Tibial nerve (tissue), 4 donors: ENCODE measurements around the gene FRMD4A. TPM values are rescaled to one million over a fixed set of nuclear protein-coding genes. Genes with fewer than 3 reads are reported as not detected.
A peak's percentile ranks its signal among the peaks of the same experiment; 100 is the strongest.

Experiments used
- DNase-seq, 2 donors: peaks; one replicate each; pipeline ENCODE4 v3.0.0-alpha.2; 2019; ENCODE audit warnings: low spot score in 2 of 2
- H3K27ac ChIP-seq, 4 donors: fragments of 200-600 bp; sonication (generic) in 3 of 4; one replicate each; pipeline ENCODE4 v1.5.1; 2017 to 2019; ENCODE audit warnings: mild to moderate bottlenecking in 1 of 4
- H3K27me3 ChIP-seq, 2 donors: fragments of 200-600 bp; sonication (generic) in 1 of 2; one replicate each; pipeline versions ENCODE4 v1.5.1 to v1.6.0; 2017 to 2019
- H3K36me3 ChIP-seq, 3 donors: fragments of 200-600 bp; sonication (generic); one replicate each; pipeline ENCODE4 v1.5.1; 2018 to 2019
- H3K4me1 ChIP-seq, 4 donors: fragments of 200-600 bp; sonication (generic) in 3 of 4; one replicate each; pipeline ENCODE4 v1.5.1; 2017 to 2019
- H3K4me3 ChIP-seq, 4 donors: fragments of 200-600 bp; sonication (generic) in 3 of 4; one replicate each; pipeline ENCODE4 v1.5.1; 2017 to 2019; ENCODE audit warnings: mild to moderate bottlenecking in 1 of 4, moderate library complexity in 1 of 4
- H3K9me3 ChIP-seq, 4 donors: fragments of 200-600 bp; sonication (generic) in 3 of 4; one replicate each; pipeline ENCODE4 v1.5.1; 2017 to 2019
- CTCF ChIP-seq, 5 experiments: fragments of 200-600 bp in 3 of 5; fragments of 450-650 bp in 2 of 5; sonication (generic) in 3 of 5; IDR thresholded peaks; one replicate each; pipeline ENCODE4 v1.5.1; 2016 to 2019; ENCODE audit warnings: antibody characterized with exemption in 5 of 5, mild to moderate bottlenecking in 3 of 5, moderate library complexity in 2 of 5
- EP300 ChIP-seq, 2 donors: sonication (generic); formaldehyde crosslinking; IDR thresholded peaks; one replicate each; pipeline ENCODE4 v1.6.1; 2017; ENCODE audit warnings: antibody characterized with exemption in 2 of 2, mild to moderate bottlenecking in 1 of 2
- POLR2A ChIP-seq, 2 donors: fragments of 450-650 bp; IDR thresholded peaks; one replicate each; pipeline ENCODE4 v1.6.1; 2017; ENCODE audit warnings: antibody characterized with exemption in 2 of 2, mild to moderate bottlenecking in 2 of 2, moderate library complexity in 2 of 2
- WGBS, 2 donors: methylation state at CpG; one replicate each; pipeline ENCODE4 v1.1.5; 2018; 5-methylcytosine and 5-hydroxymethylcytosine counted together
- total RNA-seq, 4 donors: library from RNA; depleted of rRNA; stranded (reverse); fragments of >200 nt; gene quantifications; one replicate each; pipeline ENCODE4 v1.1.0, GENCODE V29; 2016

FRMD4A gene
- total RNA-seq, 4 donors from 2014 or later, result 39.8 to 89.7 (median 53.9) TPM

- no peaks in the 10 kb centered on the region for H3K27me3 ChIP-seq
- no peak for DNase-seq
- peak overlapping the region in 3 of 4 donors; percentile 35 to 79 (median 51) for H3K27ac ChIP-seq
- H3K4me1 ChIP-seq, result peaks cover 0 to 18% (median 0%) of the 10 kb centered on the region in 4 donors
- WGBS, 2 donors, result 53 to 70% methylated on average over 6 of the region's 6 CpGs
- H3K9me3 ChIP-seq, result no peaks in the 10 kb centered on the region
- TF ChIP-seq CTCF (IDR thresholded peaks at IDR 0.05), result no peak
- no peak for TF ChIP-seq POLR2A (IDR thresholded peaks at IDR 0.05)
- TF ChIP-seq EP300 (IDR thresholded peaks at IDR 0.05), result no peak
- H3K36me3 ChIP-seq, result peaks cover 0 to 26% (median 0%) of the 10 kb centered on the region in 3 donors
- no peak overlapping the region for H3K4me3 ChIP-seq
These were observed 696.5 kb downstream of the FRMD4A start for GRCh38 chr10:13634207-13634606.

- TF ChIP-seq CTCF (IDR thresholded peaks at IDR 0.05) (no peak), EP300 (IDR thresholded peaks at IDR 0.05) (peak; percentile 55 to 59), POLR2A (IDR thresholded peaks at IDR 0.05) (no peak)
- WGBS, 2 donors, result 49 to 63% methylated on average over 7 of the region's 7 CpGs
- H3K27ac ChIP-seq, result peak overlapping the region; percentile 8 to 79 (median 45)
- H3K4me1 ChIP-seq, result peaks cover 0 to 18% (median 0%) of the 10 kb centered on the region in 4 donors
- DNase-seq, result peak; percentile 62 to 70
- H3K36me3 ChIP-seq, result peaks cover 0 to 21% (median 0%) of the 10 kb centered on the region in 3 donors
- no peak overlapping the region for H3K4me3 ChIP-seq
- no peaks in the 10 kb centered on the region for H3K27me3 ChIP-seq
- no peaks in the 10 kb centered on the region for H3K9me3 ChIP-seq
These were observed 697.0 kb downstream of the FRMD4A start for GRCh38 chr10:13633689-13634088.

- WGBS, 2 donors, result 55 to 63% methylated on average over 5 of the region's 5 CpGs
- H3K36me3 ChIP-seq, result peaks cover 0 to 13% (median 0%) of the 10 kb centered on the region in 3 donors
- H3K4me3 ChIP-seq, result no peak overlapping the region
These were observed 697.8 kb downstream of the FRMD4A start for GRCh38 chr10:13632884-13633440.

GRCh38 chr10:13632440-13632839 is 698.3 kb downstream of the FRMD4A start:
- Histone ChIP-seq H3K9me3 (no peaks in the 10 kb centered on the region), H3K27me3 (no peaks in the 10 kb centered on the region), H3K4me1 (peaks cover 0 to 18% (median 0%) of the 10 kb centered on the region in 4 donors), H3K27ac (peak overlapping the region in 2 of 4 donors; percentile 66 to 79), H3K36me3 (peaks cover 0 to 12% (median 0%) of the 10 kb centered on the region in 3 donors), H3K4me3 (no peak overlapping the region)
- DNase-seq, result no peak
- 75 to 82% methylated on average over 3 of the region's 3 CpGs for WGBS, 2 donors
- TF ChIP-seq POLR2A (IDR thresholded peaks at IDR 0.05) (no peak), EP300 (IDR thresholded peaks at IDR 0.05) (no peak), CTCF (IDR thresholded peaks at IDR 0.05) (no peak)

More at GRCh38 chr10:13632884-13633440, 697.8 kb downstream of the FRMD4A start:
- H3K9me3 ChIP-seq, result no peaks in the 10 kb centered on the region
- TF ChIP-seq POLR2A (IDR thresholded peaks at IDR 0.05) (no peak), EP300 (IDR thresholded peaks at IDR 0.05) (peak in 1 of 2 donors; percentile 43), CTCF (IDR thresholded peaks at IDR 0.05) (no peak)
- H3K27ac ChIP-seq, result peak overlapping the region; percentile 8 to 79 (median 45)
- H3K27me3 ChIP-seq, result no peaks in the 10 kb centered on the region
- peaks cover 0 to 18% (median 0%) of the 10 kb centered on the region in 4 donors for H3K4me1 ChIP-seq
- DNase-seq, result no peak

- DNase-seq, result no peak
- TF ChIP-seq POLR2A (IDR thresholded peaks at IDR 0.05) (no peak), EP300 (IDR thresholded peaks at IDR 0.05) (no peak), CTCF (IDR thresholded peaks at IDR 0.05) (no peak)
- Histone ChIP-seq H3K36me3 (peaks cover 0 to 12% (median 0%) of the 10 kb centered on the region in 3 donors), H3K27ac (no peak overlapping the region), H3K4me3 (no peak overlapping the region), H3K27me3 (no peaks in the 10 kb centered on the region), H3K4me1 (peaks cover 0 to 18% (median 0%) of the 10 kb centered on the region in 4 donors), H3K9me3 (no peaks in the 10 kb centered on the region)
- WGBS, 2 donors, result 87 to 91% methylated on average over 6 of the region's 6 CpGs
These were observed 699.1 kb downstream of the FRMD4A start for GRCh38 chr10:13631594-13631993.
